ENCODE measurements around the gene DGCR6. TPM values are rescaled to one million over a fixed set of nuclear protein-coding genes. Genes with fewer than 3 reads are reported as not detected.
"Not testable (repeated sequence)": the region's sequence is repeated elsewhere in the genome, so short reads cannot be mapped to it uniquely, and the experiment has no call there.

The DGCR6 gene
- total RNA-seq, 1 donor from 2014 or later = 1.5 TPM

GRCh38 chr22:18955696-18956095, 49.6 kb downstream of the DGCR6 start:
- Histone ChIP-seq H3K4me3 (no peak overlapping the region), H3K36me3 (no peaks in the 10 kb centered on the region), H3K4me1 (no peaks in the 10 kb centered on the region), H3K9me3 (no peaks in the 10 kb centered on the region), H3K27ac (no peak overlapping the region), H3K27me3 (no peaks in the 10 kb centered on the region)
- TF ChIP-seq POLR2A (IDR thresholded peaks at IDR 0.05) = no peak
- no peak for TF ChIP-seq POLR2AphosphoS5 (IDR thresholded peaks at IDR 0.05; ENCODE audit: insufficient read depth in 1 of 2, low read depth in 1 of 2)
- intact Hi-C loops (cut with DNase I) = no loop called here
- no peak for DNase-seq (ENCODE audit: extremely low spot score in 2 of 2)

GRCh38 chr22:18956121-18956895, 50.2 kb downstream of the DGCR6 start:
- H3K4me3 ChIP-seq; H3K27ac ChIP-seq; H3K4me1 ChIP-seq; H3K9me3 ChIP-seq; DNase-seq (ENCODE audit: extremely low spot score in 2 of 2); H3K36me3 ChIP-seq; intact Hi-C loops (cut with DNase I); H3K27me3 ChIP-seq: not testable (repeated sequence)

GRCh38 chr22:18956956-18957355, 50.8 kb downstream of the DGCR6 start:
- H3K4me3 ChIP-seq; H3K4me1 ChIP-seq; H3K36me3 ChIP-seq; intact Hi-C loops (cut with DNase I); H3K27ac ChIP-seq; H3K9me3 ChIP-seq; DNase-seq (ENCODE audit: extremely low spot score in 2 of 2); H3K27me3 ChIP-seq: not testable (repeated sequence)

GRCh38 chr22:18957621-18958320, 51.7 kb downstream of the DGCR6 start:
- intact Hi-C loops (cut with DNase I); H3K4me1 ChIP-seq; H3K27me3 ChIP-seq; DNase-seq (ENCODE audit: extremely low spot score in 2 of 2); H3K27ac ChIP-seq; H3K4me3 ChIP-seq; H3K36me3 ChIP-seq; H3K9me3 ChIP-seq: not testable (repeated sequence)

GRCh38 chr22:18958321-18958705, 52.2 kb downstream of the DGCR6 start:
- H3K27me3 ChIP-seq; H3K4me3 ChIP-seq; H3K9me3 ChIP-seq; H3K4me1 ChIP-seq; DNase-seq (ENCODE audit: extremely low spot score in 2 of 2); H3K36me3 ChIP-seq; intact Hi-C loops (cut with DNase I); H3K27ac ChIP-seq: not testable (repeated sequence)

- H3K4me3 ChIP-seq; H3K27me3 ChIP-seq; H3K9me3 ChIP-seq; H3K4me1 ChIP-seq; intact Hi-C loops (cut with DNase I); DNase-seq (ENCODE audit: extremely low spot score in 2 of 2); H3K27ac ChIP-seq; H3K36me3 ChIP-seq: not testable (repeated sequence)
Observed at GRCh38 chr22:18958738-18959137, 52.6 kb downstream of the DGCR6 start.

- intact Hi-C loops (cut with DNase I); H3K9me3 ChIP-seq; H3K36me3 ChIP-seq; H3K27ac ChIP-seq; H3K27me3 ChIP-seq; H3K4me1 ChIP-seq; DNase-seq (ENCODE audit: extremely low spot score in 2 of 2); H3K4me3 ChIP-seq: not testable (repeated sequence)
Observed at GRCh38 chr22:18959266-18959665, 53.1 kb downstream of the DGCR6 start.

GRCh38 chr22:18959741-18960140, 53.6 kb downstream of the DGCR6 start:
- H3K36me3 ChIP-seq; H3K4me1 ChIP-seq; H3K27me3 ChIP-seq; H3K9me3 ChIP-seq; H3K4me3 ChIP-seq; intact Hi-C loops (cut with DNase I); DNase-seq (ENCODE audit: extremely low spot score in 2 of 2); H3K27ac ChIP-seq: not testable (repeated sequence)

- H3K9me3 ChIP-seq; intact Hi-C loops (cut with DNase I); H3K4me3 ChIP-seq; DNase-seq (ENCODE audit: extremely low spot score in 2 of 2); H3K27me3 ChIP-seq; H3K4me1 ChIP-seq; H3K27ac ChIP-seq; H3K36me3 ChIP-seq: not testable (repeated sequence)
Observed at GRCh38 chr22:18960166-18960820, 54.2 kb downstream of the DGCR6 start.

- intact Hi-C loops (cut with DNase I); DNase-seq (ENCODE audit: extremely low spot score in 2 of 2); H3K27ac ChIP-seq; H3K4me3 ChIP-seq; H3K36me3 ChIP-seq; H3K27me3 ChIP-seq; H3K9me3 ChIP-seq; H3K4me1 ChIP-seq: not testable (repeated sequence)
Observed at GRCh38 chr22:18961201-18961600, 55.1 kb downstream of the DGCR6 start.

Other genes starting within 250 kb of the DGCR6 start
- 17.4 TPM for gene PRODH, start 30.0 kb downstream of the DGCR6 start, total RNA-seq
- gene DGCR2, start 216.1 kb downstream of the DGCR6 start, total RNA-seq = 66.3 TPM
- gene TSSK2, start 225.0 kb downstream of the DGCR6 start, total RNA-seq = not detected
- gene ESS2, start 238.3 kb downstream of the DGCR6 start, total RNA-seq = 13.8 TPM
- not detected for gene GSC2, start 244.0 kb downstream of the DGCR6 start, total RNA-seq